GM18520 (cell line): ENCODE data around the gene BBLN.
"Not testable (repeated sequence)": the region's sequence is repeated elsewhere in the genome, so short reads cannot be mapped to it uniquely, and the experiment has no call there.

Source experiments
- ATAC-seq: cut with Tn5 transposase; IDR thresholded peaks from one replicate; pipeline ENCODE4 v1.9.1; 2021; ENCODE audit not compliant: unreplicated experiment

BBLN gene

GRCh38 chr9:128162215-128163026 lies 2.4 kb downstream of the BBLN start:
- ATAC-seq = no peak

- no peak for ATAC-seq
Observed at GRCh38 chr9:128163027-128163515, 3.0 kb downstream of the BBLN start.

- no peak for ATAC-seq
Observed at GRCh38 chr9:128163523-128164306, 3.6 kb downstream of the BBLN start.

GRCh38 chr9:128164307-128164885 lies 4.3 kb downstream of the BBLN start:
- ATAC-seq = no peak

GRCh38 chr9:128166169-128166568 lies 6.1 kb downstream of the BBLN start:
- no peak for ATAC-seq

- ATAC-seq = no peak
Observed at GRCh38 chr9:128167209-128167608, 7.1 kb downstream of the BBLN start.

- no peak for ATAC-seq
Observed at GRCh38 chr9:128168731-128169308, 8.8 kb downstream of the BBLN start.

- ATAC-seq = no peak
Observed at GRCh38 chr9:128169492-128169891, 9.4 kb downstream of the BBLN start.

- ATAC-seq = no peak
Observed at GRCh38 chr9:128169925-128170324, 9.9 kb downstream of the BBLN start.

- ATAC-seq = no peak
Observed at GRCh38 chr9:128174062-128174461, 14.0 kb downstream of the BBLN start.

- ATAC-seq = no peak
Observed at GRCh38 chr9:128175102-128175563, 15.1 kb downstream of the BBLN start.

- ATAC-seq = no peak
Observed at GRCh38 chr9:128175726-128176125, 15.7 kb downstream of the BBLN start.

- ATAC-seq = no peak
Observed at GRCh38 chr9:128178806-128179431, 18.9 kb downstream of the BBLN start.

- ATAC-seq = no peak
Observed at GRCh38 chr9:128180001-128180400, 19.9 kb downstream of the BBLN start.

- no peak for ATAC-seq
Observed at GRCh38 chr9:128180447-128180846, 20.4 kb downstream of the BBLN start.

GRCh38 chr9:128181480-128181879 lies 21.4 kb downstream of the BBLN start:
- ATAC-seq = not testable (repeated sequence)

GRCh38 chr9:128182893-128183588 lies 23.0 kb downstream of the BBLN start:
- ATAC-seq = no peak

- no peak for ATAC-seq
Observed at GRCh38 chr9:128185979-128186965, 26.2 kb downstream of the BBLN start.

- no peak for ATAC-seq
Observed at GRCh38 chr9:128187361-128187760, 27.3 kb downstream of the BBLN start.
